Activated B cell treated with CpG ODN at 0.5 μM for 24 hours (primary cell): ENCODE data around the gene SCAF8. TPM values are rescaled to one million over a fixed set of nuclear protein-coding genes. Genes with fewer than 3 reads are reported as not detected.

Experiments
- ATAC-seq: fragments of 200-7000 bp; cut with Tn5 transposase; one replicate; pipeline ENCODE4 v1.10.0; 2021; ENCODE audit warnings: low read depth, mild to moderate bottlenecking, moderate library complexity
- CTCF ChIA-PET: fragments of 350-600 bp; sonication (Branson Sonifier 250); formaldehyde crosslinking; loops from one replicate; lab custom pipeline; 2021; ENCODE audit warnings: antibody characterized with exemption; lab: Charles Lee
- POLR2A ChIA-PET: fragments of 350-600 bp; sonication (Branson Sonifier 250); formaldehyde crosslinking; loops from one replicate; lab custom pipeline; 2021; ENCODE audit warnings: antibody characterized with exemption; lab: Charles Lee
- DNase-seq: peaks from one replicate; pipeline ENCODE4 v3.0.0; 2022
- H3K27ac Mint-ChIP-seq: one replicate; pipeline ENCODE4 v1.8.0; 2020; ENCODE audit warnings: mixed read lengths
- H3K27me3 Mint-ChIP-seq: one replicate; pipeline ENCODE4 v1.8.0; 2021; ENCODE audit warnings: mixed read lengths
- H3K36me3 Mint-ChIP-seq: one replicate; pipeline ENCODE4 v1.8.0; 2021; ENCODE audit warnings: low read depth, mixed read lengths
- H3K4me1 Mint-ChIP-seq: one replicate; pipeline ENCODE4 v1.8.0; 2021; ENCODE audit warnings: mixed read lengths
- H3K4me3 Mint-ChIP-seq: one replicate; pipeline ENCODE4 v1.8.0; 2020; ENCODE audit warnings: mild to moderate bottlenecking, mixed read lengths
- H3K9me3 Mint-ChIP-seq: one replicate; pipeline ENCODE4 v1.8.0; 2020; ENCODE audit warnings: mixed read lengths
- CTCF ChIP-seq: fragments of 200-600 bp; IDR thresholded peaks from one replicate; pipeline ENCODE4 v1.8.0; 2022; ENCODE audit warnings: antibody characterized with exemption, mild to moderate bottlenecking
- intact Hi-C: fragments of 100-400 bp; cut with micrococcal nuclease; formaldehyde crosslinking; loops from one replicate; pipeline ENCODE4 v1.15.1; 2024
- total RNA-seq: library from RNA; stranded (reverse); gene quantifications from 2 replicates; pipeline ENCODE4 v1.2.3, GENCODE V29; 2022

SCAF8 gene
- total RNA-seq, 1 donor from 2014 or later, result 65.2 TPM

GRCh38 chr6:154814063-154814462, 80.8 kb downstream of the SCAF8 start:
- ChIA-PET POLR2A (interaction anchor here (1.2 kb wide), 1 partner anchor 10 kb away, joined by 3 read pairs; no protein-coding TSS in a partner anchor), CTCF (interaction anchor here (0.8 to 1.7 kb wide), 4 partner anchors 8 to 140 kb away, joined by 3 to 13 read pairs (median 8); no protein-coding TSS in a partner anchor)
- Mint-ChIP-seq H3K27me3 (no peaks in the 10 kb centered on the region), H3K4me1 (peaks cover 45% of the 10 kb centered on the region), H3K4me3 (peak overlapping the region; percentile 13), H3K36me3 (peaks cover 80% of the 10 kb centered on the region), H3K9me3 (no peaks in the 10 kb centered on the region), H3K27ac (peak overlapping the region; percentile 64)
- ATAC-seq, result peak; percentile 39
- intact Hi-C loops, result loop anchor here (2.0 kb wide), 2 partner anchors 13 to 15 kb away; no protein-coding TSS in a partner anchor
- no peak for TF ChIP-seq CTCF
- DNase-seq, result no peak

GRCh38 chr6:154815938-154816820, 83.0 kb downstream of the SCAF8 start:
- ATAC-seq, result no peak
- Mint-ChIP-seq H3K4me3 (no peak overlapping the region), H3K36me3 (peaks cover 78% of the 10 kb centered on the region), H3K27ac (no peak overlapping the region), H3K4me1 (peaks cover 45% of the 10 kb centered on the region), H3K27me3 (no peaks in the 10 kb centered on the region), H3K9me3 (no peaks in the 10 kb centered on the region)
- TF ChIP-seq CTCF, result no peak
- no peak for DNase-seq
- ChIA-PET POLR2A (interaction anchor here (0.6 kb wide), 1 partner anchor 141 kb away, joined by 3 read pairs; no protein-coding TSS in a partner anchor), CTCF (interaction anchor here (1.4 kb wide), 1 partner anchor 140 kb away, joined by 3 read pairs; no protein-coding TSS in a partner anchor)
- intact Hi-C loops, result loop anchor here (1.0 to 5.0 kb wide), 5 partner anchors 13 to 496 kb away; partner anchors contain the start of genes SCAF8 and TFB1M

DNA sequence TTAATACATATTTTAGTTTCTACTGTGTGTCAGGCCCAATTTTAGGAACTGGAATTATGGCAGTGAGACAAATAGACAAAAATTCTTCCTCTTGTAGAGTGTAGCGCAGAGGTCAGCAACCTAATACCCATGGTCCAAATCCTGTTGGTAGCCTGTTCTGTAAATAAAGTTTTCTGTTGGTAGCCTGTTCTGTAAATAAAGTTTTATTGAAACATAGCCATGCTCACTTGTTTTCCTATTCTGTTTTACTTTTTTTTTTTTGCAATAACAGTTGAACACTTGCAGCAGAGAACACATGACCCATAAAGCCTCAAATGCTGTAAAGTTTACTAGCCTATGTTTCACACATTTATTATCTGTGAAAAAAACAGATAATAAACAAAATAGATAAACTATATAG, 87.9 kb downstream of the SCAF8 start:
- DNase-seq, result no peak

DNA sequence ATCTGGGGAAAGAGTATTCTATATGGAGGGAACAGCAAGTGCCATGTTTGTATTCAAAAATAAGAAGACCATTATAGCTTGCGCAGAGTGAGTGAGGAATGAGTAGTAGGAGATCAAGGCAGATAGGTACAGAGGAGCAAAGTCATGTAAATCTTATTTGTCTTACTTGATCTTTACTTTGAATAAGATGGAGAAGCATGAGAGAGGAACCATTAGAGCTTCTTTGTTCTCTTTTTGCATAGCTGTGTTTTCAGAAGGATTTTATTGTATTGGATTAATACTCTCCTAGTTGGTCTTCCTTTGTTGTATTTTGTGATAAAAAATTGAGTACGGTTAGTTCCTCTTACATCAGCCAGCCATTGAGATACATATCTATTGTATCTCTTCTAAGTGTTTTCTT, 88.4 kb downstream of the SCAF8 start:
- TF ChIP-seq CTCF, result no peak
- no peak for ATAC-seq
- no peak overlapping the region for H3K27ac Mint-ChIP-seq
- no peak for DNase-seq
- H3K4me3 Mint-ChIP-seq, result no peak overlapping the region
- H3K27me3 Mint-ChIP-seq, result no peaks in the 10 kb centered on the region
- ChIA-PET POLR2A (no interaction called here), CTCF (no interaction called here)
- H3K4me1 Mint-ChIP-seq, result peaks cover 7% of the 10 kb centered on the region
- no peaks in the 10 kb centered on the region for H3K9me3 Mint-ChIP-seq
- peaks cover 75% of the 10 kb centered on the region for H3K36me3 Mint-ChIP-seq
- intact Hi-C loops, result no loop called here

More for the DNA sequence above, 87.9 kb downstream of the SCAF8 start:
- Mint-ChIP-seq H3K4me3 (no peak overlapping the region), H3K27me3 (no peaks in the 10 kb centered on the region), H3K27ac (no peak overlapping the region), H3K36me3 (peaks cover 80% of the 10 kb centered on the region), H3K9me3 (no peaks in the 10 kb centered on the region), H3K4me1 (peaks cover 12% of the 10 kb centered on the region)
- no peak for ATAC-seq
- no peak for TF ChIP-seq CTCF
- POLR2A ChIA-PET, result no interaction called here
- intact Hi-C loops, result no loop called here
- CTCF ChIA-PET, result no interaction called here

DNA sequence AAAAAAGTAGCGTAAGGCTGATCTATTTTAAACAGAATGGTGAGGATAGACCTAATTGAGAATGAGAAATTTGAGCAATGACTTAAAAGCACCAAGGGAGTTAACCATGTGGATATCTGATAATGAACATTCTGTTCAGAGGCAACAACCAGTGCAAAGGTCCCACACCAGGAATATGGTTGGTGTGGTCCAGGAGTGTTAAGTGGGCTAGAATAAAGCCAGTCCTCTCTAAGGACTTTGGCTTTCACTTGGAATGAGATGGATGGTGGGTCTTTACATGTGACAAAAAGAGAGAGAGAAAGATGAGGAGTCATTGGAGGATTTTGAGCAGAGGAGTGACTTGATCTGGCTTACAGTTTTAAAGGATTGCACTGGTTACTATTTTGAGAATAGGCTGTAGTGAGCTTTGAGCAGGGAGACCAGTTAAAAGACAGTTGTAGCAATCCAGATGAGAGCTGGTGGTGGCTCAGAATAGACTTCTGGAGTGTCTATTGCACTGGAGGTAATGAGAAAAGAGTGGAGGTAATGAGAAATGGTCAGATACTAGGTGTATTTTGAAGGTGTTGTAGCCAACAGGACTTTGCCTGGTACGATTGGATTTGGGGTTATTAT, 89.8 kb downstream of the SCAF8 start:
- H3K9me3 Mint-ChIP-seq, result no peaks in the 10 kb centered on the region
- DNase-seq (no peak), ATAC-seq (no peak)
- H3K27ac Mint-ChIP-seq, result no peak overlapping the region
- no peak for TF ChIP-seq CTCF
- intact Hi-C loops, result no loop called here
- POLR2A ChIA-PET, result no interaction called here
- H3K4me3 Mint-ChIP-seq, result no peak overlapping the region
- peaks cover 3% of the 10 kb centered on the region for H3K4me1 Mint-ChIP-seq
- no peaks in the 10 kb centered on the region for H3K27me3 Mint-ChIP-seq
- CTCF ChIA-PET, result interaction anchor here (1.2 kb wide), 1 partner anchor 148 kb away, joined by 5 read pairs; no protein-coding TSS in a partner anchor
- peaks cover 74% of the 10 kb centered on the region for H3K36me3 Mint-ChIP-seq
